ENCODE data around the gene CAPN5.
"Not testable (repeated sequence)": the region's sequence is repeated elsewhere in the genome, so short reads cannot be mapped to it uniquely, and the experiment has no call there.

Gene CAPN5

DNA sequence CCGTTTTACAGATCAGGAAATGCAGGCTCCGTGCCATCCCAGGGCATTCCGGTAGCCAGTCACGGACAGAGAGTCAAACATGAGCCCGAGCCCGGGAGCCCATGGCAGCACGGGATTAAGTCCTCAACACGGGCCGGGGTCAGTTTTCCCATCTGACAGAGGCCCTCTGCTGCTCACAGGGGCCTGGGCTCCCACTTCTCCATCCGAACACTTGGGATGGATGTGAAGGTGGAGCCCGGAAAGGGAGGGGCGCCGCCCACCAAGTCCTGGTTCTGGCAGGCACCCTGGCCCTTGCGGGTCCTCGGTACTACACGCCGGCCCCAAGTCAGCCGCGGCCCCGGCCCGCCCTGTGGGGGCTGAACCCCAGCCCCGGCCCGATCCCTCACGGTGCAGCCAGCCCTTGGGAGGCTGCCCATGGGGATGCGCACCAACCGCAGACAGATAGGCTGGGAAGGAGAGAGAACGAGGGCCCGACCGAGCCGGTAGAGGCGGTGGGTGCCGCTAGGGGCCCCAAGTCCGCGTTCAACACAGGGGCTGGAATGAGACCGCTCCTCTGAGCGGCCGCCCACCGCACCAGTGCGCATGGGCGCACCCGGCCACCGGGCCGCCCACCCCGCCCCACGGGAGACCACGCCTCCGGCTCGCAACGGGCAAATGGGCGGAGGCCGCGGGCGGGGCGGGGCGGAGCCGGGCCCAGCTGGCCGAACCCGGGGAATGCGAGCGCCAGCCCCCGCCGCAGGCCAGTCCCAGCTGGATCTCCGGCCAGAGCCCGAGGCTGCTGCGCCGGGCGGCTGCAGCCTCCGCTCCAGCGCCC, at the start of gene CAPN5:
CAPN5 (plus strand) TSS at position 743 of the 814 bp plus-strand sequence. CDS start 17,916 bp downstream, outside the sequence.
- peak; percentile 85 to 90 for DNase-seq

DNA sequence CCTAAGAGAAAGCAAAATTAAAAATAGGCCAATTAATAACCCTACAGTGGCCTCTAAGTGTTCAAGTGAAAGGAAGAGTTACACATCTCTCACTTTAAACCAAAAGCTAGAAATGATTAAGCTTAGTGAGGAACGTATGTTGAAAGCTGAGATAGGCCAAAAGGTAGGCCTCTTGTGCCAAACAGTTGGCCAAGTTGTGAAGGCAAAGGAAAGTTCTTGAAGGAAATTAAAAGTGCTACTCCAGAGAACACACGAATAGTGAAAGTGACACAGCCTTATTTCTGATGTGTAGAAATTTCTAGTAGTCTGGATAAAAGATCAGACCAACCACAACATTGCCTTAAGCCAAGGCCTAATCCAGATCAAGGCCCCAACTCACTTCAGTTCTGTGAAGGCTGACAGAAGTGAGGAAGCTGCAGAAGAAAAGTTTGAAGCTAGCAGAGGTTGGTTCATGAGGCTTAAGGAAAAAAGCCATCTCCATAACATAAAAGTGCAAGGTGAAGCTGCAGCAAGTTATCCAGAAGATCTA, 48.3 kb upstream of the CAPN5 start:
- DNase-seq = not testable (repeated sequence)

DNA sequence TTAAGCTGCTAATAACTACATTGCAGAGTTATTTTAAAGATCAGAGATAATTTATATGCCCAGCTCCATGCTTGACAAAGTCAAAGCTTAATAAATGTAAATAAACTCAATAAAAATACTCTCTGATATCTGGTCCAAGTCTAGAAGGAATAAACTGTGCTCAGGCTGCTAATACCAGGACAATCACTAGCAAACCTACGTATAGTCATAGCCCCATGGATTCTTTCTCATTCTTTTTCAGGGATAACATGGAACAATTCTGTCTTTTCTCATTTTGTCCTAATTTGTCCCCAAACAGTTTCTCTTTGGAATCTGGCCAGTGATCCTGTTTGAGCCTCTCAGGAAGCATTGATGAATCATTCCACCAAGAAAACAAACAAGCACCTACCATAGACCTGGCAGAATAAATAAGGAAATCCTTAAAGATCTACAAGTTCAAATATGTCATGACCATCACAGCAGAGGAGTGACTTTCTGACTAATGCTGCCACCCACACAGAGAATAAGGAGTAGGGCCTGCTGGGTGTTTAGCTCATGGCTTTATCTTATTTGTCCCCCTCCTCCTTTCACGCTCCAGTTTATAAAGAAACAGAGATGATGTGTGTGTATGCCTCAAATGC, 46.7 kb upstream of the CAPN5 start:
- DNase-seq = no peak

DNA sequence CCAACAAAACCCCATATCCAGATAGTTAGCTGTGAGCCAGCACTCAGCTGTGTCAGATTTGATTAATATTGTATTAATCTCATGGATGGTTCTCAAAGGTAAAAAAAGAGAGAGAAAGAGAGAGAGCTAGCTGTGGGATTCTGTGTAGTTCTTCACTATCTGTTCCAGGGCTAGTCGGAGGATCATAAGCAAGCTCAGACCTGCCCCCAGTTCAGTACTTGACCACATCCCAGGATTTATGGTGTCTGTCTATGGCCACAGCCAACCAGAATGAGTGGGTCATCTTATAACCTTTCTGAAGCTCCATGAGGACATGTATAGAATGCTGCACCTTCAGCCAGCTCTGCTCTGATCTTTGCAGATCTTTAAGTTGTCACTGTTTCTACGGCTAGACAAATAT, 46.0 kb upstream of the CAPN5 start:
- DNase-seq = no peak

DNA sequence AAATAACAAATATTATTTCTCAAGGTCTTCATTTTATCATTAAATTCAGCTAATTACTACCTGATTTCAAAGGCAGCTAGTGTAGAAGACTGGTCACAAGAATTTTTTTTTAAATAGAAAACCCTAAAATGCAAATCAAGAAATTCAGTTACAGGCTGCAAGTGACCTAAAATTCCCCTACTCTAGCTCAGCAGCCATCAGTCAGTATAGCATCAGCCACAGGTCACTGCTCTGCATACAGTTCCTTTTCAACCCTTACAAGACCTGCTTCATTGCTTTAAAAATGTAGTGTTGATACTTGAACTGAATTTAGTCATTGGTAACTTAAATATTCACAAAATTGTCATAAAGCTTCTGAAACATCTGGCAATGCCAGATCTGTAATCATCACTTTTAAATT, 42.0 kb upstream of the CAPN5 start:
- DNase-seq = no peak

DNA sequence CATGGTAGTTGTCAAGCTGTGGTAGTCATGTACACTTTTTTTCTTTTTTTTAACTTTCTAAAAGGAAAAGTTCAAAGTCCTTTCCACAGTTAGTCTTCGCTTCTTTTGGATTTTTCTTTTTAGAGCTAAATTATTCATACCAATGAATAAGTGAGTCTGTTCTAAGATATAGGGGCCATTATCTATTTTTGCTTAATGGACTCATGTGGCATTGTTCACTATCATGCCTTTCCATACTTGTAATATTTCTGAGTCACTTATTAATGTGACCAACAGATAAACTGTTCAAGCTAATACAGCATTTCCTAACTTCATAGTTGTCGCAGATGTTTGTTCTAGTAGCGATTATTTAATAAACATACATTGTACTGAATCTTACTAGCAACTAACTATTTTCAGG, 40.5 kb upstream of the CAPN5 start:
- DNase-seq = no peak

DNA sequence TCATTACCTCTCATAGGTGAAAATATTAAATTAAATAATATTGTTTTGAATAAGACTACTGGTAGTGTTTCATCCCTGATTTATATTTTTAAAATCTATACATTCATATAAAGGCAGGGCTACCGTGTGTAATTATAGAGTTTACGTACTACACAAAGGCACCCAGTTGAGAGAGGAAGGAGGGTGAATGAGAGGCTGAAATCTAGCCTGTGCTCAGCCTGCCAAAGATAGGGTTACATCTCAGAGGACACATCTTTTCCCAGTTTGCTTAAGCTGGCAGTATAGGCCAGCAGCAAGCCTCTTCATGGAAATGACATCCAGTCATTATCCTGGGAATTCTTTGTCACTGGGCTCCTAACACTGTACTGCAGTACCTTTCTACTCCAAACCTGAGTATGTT, 40.0 kb upstream of the CAPN5 start:
- no peak for DNase-seq

DNA sequence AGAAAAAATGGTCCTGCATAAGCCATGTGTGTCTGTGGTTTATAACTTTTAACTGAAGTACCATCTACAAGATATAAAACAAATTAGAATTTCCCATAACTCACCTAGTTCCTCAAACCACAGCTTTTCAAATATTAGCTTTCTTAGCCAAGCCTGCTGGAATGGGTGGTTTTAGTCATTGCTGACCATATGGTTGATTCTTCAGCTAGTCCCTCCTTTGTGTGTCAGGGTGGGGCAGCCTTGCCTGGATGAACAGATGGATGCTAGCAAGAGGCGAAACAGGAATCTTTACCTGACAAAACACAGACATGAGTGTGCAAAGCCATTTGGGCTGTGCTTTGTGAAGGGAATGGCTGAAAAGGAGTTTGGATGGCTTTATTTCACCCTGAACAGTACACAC, 39.5 kb upstream of the CAPN5 start:
- DNase-seq = no peak

DNA sequence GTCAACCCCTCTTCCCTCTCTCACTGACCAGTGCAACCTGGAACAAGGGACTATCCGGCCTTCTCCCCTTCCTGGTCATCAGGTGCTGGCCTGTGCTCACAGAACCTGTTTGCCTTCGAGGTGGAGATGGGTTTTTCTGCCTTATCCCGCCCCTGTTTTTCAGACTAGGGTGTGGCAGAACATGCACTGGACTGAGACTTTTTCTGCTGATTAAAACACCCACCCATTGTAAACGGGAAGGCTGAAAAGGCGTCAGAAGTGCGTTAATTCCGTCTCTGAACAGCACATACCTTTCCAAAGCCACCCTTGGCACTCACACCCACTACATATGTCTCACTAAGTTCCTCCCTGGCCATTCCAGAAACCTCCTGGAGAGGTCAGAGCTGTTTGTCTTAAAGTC, 36.9 kb upstream of the CAPN5 start:
- no peak for DNase-seq

DNA sequence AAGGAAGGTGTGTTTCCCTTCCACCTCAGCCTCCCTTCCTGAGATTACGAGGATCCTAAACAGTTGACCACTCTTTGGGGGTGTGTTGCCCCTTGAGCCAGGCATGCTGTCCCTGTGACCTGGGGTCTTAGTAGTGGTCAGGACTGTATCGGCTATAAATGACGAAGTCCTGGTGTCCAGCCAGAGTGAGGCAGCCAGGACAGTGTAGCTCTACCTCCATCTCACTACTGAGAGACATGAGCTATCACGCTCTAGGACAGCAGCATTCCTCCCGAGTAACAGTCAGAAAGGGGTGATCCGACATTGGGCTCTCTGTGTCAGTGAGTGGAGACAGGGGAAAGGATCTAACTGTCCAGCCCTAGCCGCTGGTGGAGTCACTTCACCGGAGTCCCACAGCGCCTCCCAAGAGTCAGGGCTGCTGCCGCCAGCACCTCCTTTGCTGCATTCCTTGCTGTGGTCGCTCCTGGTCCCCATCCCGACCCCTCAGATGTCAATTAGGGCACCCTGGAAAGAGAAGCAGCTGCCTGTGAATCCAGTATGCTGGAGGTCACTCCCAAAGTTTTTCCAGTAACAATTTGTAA, 35.8 kb upstream of the CAPN5 start:
- no peak for DNase-seq

DNA sequence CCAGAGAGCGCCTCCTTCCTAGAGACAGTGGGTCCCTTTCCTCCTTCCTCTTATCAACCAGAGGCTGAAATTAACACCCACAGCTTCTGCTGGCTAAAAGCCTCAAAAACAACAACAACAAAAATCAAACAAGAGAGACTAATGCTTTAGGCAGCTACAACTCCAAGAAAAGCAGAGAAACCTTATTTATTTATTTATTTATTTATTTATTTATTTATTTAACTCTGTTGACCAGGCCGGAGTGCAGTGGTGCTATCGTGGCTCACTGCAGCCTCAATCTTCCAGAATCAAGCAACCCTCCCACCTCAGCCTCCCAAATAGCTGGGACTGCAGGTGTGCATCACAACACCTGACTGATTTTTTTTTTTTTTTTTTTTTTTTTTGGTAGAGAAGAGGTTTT, 35.2 kb upstream of the CAPN5 start:
- no peak for DNase-seq

DNA sequence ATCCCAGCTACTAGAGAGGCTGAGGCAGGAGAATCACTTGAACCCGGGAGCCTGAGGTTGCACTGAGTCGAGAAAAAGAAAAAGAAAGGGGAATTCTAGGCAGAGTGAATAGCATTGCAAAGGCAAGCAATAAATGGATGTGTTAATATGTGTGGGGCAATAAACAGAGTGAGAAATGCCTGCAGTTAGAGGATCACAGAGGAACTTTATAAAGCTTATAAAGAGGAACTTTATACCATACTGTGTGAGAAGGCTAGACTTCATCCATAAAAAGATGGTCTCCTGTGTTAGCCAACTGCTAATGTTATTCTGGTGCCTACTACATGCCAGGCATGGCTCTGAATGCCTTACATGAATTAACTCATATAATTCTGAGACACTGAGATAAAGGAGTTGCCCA, 31.7 kb upstream of the CAPN5 start:
- DNase-seq = no peak

DNA sequence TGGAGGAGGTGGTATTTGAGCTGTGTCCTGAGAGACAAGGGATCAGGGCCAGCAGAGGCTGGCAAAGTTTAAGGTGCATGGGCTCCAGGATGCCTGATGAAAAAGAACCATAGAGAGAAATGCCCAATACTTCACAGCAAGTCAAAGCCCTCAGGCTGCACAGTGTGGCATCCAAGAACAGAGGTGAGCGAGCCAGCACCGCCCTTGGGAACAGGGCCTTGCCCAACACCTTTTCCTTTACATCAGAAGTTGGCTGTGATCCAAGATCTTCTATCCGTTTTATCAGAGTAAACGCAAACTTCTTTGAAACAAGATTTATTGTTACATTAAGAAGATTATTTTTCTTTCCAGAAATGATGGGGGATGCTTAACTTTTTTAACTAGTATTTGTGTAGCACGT, 31.2 kb upstream of the CAPN5 start:
- DNase-seq = no peak

DNA sequence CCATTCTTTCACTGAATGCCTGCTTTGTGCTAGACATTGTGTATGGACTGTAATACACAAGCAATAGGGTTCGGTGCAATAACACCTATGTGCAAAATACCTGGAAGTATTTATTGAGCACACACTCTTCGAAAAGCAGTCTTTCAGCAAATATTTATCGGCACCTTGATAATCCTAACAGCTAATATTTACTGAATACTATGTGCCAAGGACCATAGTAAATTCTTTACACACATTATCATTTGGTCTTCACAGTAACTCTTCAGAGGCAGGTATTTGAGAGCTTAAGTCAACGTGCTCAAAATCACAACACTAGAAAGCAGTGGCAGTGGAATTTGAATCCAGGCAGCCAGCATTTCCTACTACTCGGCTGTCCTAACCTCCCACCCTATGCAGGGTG, 30.4 kb upstream of the CAPN5 start:
- no peak for DNase-seq

DNA sequence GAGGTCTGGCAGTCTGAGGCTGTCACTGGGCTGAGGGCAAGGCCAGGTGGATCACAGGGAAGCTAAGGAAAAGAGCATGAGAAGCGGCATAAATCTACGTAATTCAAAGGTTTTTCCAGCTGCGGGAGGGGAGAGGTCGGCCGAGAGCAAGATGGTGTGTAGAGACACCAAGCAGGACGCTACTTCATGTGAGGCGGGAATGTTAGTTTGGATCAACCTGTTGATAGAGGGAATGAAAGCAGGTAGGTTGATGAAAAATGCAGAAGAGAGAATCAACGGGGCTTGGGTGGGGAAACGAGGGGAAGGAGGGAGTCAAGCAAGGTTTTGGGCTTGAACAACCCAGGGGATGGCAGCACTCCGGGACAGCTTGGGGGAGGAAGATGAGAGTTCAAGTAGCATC, 29.7 kb upstream of the CAPN5 start:
- no peak for DNase-seq

DNA sequence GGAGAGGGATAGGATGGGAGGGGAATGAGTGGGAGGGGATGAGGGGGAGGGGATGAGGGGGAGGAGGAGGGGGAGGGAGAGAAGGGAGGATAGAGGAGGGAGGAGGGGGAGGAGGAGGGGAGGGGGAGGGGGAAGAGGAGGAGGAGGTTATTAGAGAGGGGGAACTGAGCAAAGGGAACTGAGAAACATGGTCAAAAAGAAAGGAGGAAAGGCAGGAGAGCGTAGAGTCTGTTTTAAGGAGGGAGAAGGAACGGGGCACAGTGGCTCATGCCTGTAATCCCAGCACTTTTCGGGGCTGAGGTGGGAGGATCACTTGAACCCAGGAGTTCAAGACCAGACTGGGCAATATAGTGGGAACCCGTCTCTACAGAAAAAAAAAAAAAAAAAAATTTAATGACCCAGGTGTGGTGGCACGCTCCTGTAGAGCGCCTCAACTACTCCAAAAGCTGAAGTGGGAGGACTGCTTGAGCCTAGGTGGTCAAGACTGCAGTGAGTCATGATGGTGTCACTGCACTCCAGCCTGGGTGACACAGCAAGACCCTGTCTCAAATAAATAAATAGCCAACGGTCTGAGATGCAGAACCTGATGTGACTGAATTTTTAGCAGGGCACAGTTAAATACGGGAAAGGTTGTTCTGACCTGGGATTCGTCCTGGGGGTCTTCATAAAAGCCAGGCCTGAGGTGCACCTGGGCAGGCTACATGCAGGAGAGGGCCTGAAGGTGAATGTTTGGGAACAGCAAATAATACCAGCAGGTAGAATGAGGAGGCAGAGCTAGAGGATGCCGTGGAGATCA, 28.5 kb upstream of the CAPN5 start:
- DNase-seq = no peak

DNA sequence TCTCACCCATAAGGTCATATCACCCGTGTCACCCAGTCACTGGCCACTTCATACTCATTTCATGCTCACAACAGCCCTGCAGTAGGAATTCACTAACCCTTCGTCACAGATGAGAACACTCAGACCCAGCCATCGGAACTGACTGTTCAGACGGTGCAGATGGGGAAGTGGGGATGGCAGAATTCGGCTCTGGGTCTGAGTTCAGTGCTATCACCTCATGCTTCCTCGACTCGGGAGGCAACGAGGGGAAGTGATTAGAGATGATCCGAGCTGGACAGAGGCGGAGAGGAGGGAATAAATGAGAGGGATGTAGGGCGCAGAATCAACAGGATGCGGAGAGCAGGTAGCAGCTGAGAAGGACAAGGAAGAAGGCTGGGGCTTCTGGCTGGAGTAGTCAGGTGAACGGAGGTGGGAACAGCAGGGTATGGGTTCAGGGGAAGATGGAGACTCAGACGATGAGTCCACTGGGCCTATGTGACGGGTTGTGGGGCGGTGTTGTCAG, 27.9 kb upstream of the CAPN5 start:
- no peak for DNase-seq

DNA sequence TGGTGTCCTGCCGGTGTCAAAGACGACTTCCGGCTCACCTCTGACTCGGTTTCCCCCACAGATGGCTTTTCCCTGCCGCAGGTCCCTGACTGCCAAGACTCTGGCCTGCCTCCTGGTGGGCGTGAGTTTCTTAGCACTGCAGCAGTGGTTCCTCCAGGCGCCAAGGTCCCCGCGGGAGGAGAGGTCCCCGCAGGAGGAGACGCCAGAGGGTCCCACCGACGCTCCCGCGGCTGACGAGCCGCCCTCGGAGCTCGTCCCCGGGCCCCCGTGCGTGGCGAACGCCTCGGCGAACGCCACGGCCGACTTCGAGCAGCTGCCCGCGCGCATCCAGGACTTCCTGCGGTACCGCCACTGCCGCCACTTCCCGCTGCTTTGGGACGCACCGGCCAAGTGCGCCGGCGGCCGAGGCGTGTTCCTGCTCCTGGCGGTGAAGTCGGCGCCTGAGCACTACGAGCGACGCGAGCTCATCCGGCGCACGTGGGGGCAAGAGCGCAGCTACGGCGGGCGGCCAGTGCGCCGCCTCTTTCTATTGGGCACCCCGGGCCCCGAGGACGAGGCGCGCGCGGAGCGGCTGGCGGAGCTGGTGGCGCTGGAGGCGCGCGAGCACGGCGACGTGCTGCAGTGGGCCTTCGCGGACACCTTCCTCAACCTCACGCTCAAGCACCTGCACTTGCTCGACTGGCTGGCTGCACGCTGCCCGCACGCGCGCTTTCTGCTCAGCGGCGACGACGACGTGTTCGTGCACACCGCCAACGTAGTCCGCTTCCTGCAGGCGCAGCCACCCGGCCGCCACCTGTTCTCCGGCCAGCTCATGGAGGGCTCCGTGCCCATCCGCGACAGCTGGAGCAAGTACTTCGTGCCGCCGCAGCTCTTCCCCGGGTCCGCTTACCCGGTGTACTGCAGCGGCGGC, 27.0 kb upstream of the CAPN5 start:
- no peak for DNase-seq

DNA sequence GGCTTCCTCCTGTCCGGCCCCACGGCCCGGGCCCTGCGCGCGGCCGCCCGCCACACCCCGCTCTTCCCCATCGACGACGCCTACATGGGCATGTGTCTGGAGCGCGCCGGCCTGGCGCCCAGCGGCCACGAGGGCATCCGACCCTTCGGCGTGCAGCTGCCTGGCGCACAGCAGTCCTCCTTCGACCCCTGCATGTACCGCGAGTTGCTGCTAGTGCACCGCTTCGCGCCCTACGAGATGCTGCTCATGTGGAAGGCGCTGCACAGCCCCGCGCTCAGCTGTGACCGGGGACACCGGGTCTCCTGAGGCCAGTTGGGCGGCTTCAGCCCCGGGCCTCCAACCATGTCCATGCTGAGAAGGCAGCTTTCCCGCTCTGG, 26.4 kb upstream of the CAPN5 start:
- DNase-seq = no peak

DNA sequence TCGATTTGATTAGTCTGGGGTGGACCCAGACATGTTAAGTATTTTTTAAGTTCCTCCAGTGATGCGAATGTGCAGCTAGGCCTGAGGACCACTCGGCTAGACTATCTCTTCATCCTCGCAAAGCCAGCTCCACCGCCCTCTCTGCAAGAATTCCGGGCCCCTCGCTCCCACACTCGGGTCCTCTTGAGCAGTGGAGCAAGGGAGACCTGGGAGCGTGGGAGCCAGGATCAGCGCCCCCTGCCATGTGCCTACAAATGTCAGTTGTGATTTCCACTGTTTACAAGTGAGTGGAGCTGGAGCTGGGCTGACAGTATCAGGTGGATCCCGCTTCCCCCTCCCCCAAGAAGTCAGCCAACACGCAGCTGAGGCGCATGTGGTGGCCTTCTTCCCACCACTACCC, 25.9 kb upstream of the CAPN5 start:
- DNase-seq = no peak

DNA sequence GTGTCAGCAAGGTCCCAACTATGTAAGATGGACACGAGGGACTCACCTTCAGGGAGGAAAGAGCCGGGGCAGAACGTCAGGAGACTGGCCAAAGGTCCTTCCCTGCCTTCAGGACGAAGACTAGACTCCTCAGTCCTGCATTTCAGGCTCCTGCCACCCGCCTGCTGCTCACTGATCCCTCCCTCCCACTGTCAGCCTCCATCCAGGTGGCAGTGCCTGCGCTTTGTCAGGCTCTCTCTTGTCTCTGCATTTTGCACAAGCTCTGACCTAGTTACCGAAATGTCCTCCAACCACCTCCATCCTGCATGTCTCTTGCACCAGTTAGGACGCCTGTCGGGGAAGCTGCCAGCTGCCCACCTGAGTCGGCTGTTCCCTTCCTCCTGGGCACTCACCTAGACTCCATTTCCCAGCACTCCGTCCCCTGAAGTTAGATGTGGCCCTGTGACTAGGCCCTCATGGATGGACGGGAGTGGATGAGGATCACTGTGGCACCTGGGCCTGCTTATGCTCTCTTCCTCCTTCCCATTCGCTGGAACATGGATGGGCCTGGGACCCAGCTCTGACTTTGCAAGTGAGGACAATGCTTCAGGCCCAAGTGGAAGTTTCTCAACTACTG, 24.6 kb upstream of the CAPN5 start:
- no peak for DNase-seq

DNA sequence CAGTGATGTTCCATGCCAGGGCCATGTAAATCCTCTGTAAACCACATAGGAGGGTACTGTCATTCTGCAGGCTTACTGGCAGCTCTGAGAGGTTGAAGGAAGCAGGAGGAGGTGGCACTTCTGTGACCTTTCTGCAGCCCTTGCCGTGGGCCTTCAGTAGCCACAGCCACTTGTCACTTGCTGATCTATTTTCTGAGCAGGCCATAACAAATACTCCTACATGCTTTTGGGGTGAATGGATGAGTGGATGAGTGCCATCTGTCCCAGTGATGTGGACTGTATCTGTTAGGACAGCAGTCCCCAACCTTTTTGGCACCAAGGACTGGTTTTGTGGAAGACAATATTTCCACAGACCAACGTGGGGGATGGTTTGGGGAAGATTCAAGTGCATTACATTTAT, 22.4 kb upstream of the CAPN5 start:
- no peak for DNase-seq
